ENCODE measurements around the gene RNF41.
A peak's percentile ranks its signal among the peaks of the same experiment; 100 is the strongest.

The RNF41 gene

DNA sequence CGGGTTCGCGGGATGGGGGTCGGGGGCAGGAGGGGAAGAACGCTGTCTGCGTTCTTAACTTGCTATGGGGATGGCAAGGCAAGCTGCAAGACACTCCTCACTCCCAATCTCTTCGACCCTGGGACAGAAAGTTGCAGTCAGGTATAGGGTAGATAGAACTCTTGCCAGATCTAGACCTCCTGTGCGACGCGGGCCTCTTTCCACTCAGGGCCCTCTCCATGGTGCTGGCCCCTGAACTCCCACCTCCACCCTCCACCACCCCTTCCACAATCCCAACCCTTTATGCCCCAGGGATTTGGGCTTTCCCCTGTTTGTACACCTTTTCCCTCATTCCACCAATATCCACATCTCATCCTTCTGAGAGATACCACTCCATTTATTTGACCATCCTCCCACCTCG is 3.2 kb upstream of the RNF41 start:
- Histone ChIP-seq H3K9me3 (ENCODE audit: insufficient read depth, low read depth, low read length) (no peaks in the 10 kb centered on the region), H3K4me3 (ENCODE audit: low read length) (peak overlapping the region; percentile 75), H3K27ac (ENCODE audit: low read depth, low read length) (no peak overlapping the region), H3K36me3 (ENCODE audit: insufficient read depth, low read length) (0 out of 2 replicates have a peak, but pooled peaks cover 2% of the 10 kb centered on the region), H3K9ac (ENCODE audit: low read depth, low read length) (no peak overlapping the region), H3K4me1 (ENCODE audit: insufficient read depth, low read length) (peaks cover 13% of the 10 kb centered on the region), H3K27me3 (ENCODE audit: insufficient read depth, low read length) (no peaks in the 10 kb centered on the region)
- WGBS: 85% methylated on average over 10 of the region's 11 CpGs

DNA sequence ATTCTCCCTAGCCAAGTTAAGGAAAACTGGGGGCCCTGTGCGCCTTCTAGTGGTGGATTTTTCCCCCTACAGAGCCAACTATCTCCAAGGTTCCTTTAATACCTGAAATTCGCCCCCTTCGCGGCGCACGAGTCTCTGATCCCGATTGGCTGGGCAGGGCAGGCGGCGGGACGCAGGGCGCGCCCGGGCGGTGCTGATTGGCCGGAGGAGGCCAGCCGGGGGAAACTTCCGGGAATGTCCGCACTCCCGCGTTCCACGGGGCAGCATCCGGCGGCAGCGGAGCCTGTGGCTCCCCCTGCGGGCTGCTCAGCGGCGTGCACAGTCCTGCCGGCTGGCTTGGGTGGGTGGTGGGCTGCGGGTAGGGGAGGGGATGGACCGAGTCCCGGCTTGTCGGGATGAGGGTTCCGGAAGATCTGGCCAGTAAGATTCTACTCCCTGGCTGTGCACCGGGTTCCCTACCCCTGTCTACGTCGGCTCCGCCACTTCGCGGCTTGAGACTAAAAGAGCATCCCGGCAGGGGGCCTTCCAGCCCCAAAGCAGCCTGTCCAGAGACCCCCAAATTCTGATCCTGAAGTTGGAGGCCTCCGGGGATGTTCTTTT is 2.5 kb upstream of the RNF41 start, which contains the start of gene NABP2:
Gene NABP2 (plus strand): TSS at position 241 of the 600 bp plus-strand sequence. CDS start 515 bp downstream, outside the sequence.
- Histone ChIP-seq H3K27ac (ENCODE audit: low read depth, low read length) (peak within 1 kb of the TSS; percentile 76), H3K27me3 (ENCODE audit: insufficient read depth, low read length) (no peaks in the 10 kb centered on the region), H3K4me3 (ENCODE audit: low read length) (peak within 1 kb of the TSS; percentile 75), H3K36me3 (ENCODE audit: insufficient read depth, low read length) (0 out of 2 replicates have a peak, but pooled peaks cover 2% of the 10 kb centered on the region), H3K4me1 (ENCODE audit: insufficient read depth, low read length) (peaks cover 13% of the 10 kb centered on the region), H3K9ac (ENCODE audit: low read depth, low read length) (peak within 1 kb of the TSS; percentile 68), H3K9me3 (ENCODE audit: insufficient read depth, low read depth, low read length) (no peaks in the 10 kb centered on the region)
- WGBS: 2% methylated on average over 41 of the region's 41 CpGs

DNA sequence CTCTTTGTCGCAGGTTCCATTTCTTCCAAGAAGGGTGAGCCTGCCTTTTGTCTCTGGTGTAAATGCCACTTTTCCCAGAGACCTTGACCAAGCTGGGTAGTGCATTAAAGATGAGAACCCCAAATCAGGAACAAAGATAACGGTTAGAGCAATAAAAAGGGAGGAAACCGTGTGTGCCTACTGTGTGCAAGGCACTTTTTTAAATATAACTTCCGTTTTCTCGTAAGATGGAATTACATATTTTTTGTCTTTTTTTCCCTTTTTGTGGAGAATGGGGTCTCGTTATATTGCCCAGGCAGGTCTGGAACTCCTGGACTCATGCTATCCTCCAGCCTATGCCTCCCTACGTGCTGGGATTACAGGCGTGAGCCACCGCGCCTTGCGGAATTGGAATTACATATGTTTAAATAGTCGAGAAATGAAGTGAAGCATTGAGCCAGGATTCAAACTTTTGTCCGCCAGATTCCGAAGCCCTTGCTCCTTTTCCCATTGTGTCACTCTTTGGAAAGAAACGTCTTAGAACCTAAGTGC is 1.9 kb upstream of the RNF41 start:
- Histone ChIP-seq H3K9me3 (ENCODE audit: insufficient read depth, low read depth, low read length) (no peaks in the 10 kb centered on the region), H3K36me3 (ENCODE audit: insufficient read depth, low read length) (0 out of 2 replicates have a peak, but pooled peaks cover 2% of the 10 kb centered on the region), H3K4me3 (ENCODE audit: low read length) (peak overlapping the region; percentile 40), H3K4me1 (ENCODE audit: insufficient read depth, low read length) (peaks cover 13% of the 10 kb centered on the region), H3K27me3 (ENCODE audit: insufficient read depth, low read length) (no peaks in the 10 kb centered on the region), H3K27ac (ENCODE audit: low read depth, low read length) (peak overlapping the region; percentile 76), H3K9ac (ENCODE audit: low read depth, low read length) (peak overlapping the region; percentile 57; the same call in 1 of the 2 replicates)
- WGBS: 67% methylated on average over 15 of the region's 15 CpGs

DNA sequence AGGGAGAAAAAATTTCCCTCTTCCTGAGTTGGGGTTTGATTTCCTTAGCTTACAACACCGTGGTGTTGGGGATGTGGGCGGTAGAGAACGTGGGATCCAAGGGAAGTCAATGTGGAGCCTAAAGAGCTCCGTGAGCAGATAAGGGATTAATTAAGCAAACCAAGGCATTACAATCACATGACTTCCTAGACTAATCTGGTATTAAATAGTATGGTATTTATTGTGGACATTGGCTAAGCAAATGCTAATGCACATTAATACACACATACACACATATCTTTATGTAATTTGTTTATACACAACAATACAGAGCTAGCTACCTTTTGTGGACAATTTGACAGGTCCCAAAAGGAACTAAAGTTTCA is 791 bp upstream of the RNF41 start:
- H3K9ac ChIP-seq (ENCODE audit: low read depth, low read length): peak overlapping the region; percentile 84
- no peaks in the 10 kb centered on the region for H3K9me3 ChIP-seq (ENCODE audit: insufficient read depth, low read depth, low read length)
- H3K36me3 ChIP-seq (ENCODE audit: insufficient read depth, low read length): 0 out of 2 replicates have a peak, but pooled peaks cover 2% of the 10 kb centered on the region
- no peaks in the 10 kb centered on the region for H3K27me3 ChIP-seq (ENCODE audit: insufficient read depth, low read length)
- peak overlapping the region; percentile 86 for H3K4me3 ChIP-seq (ENCODE audit: low read length)
- 67% methylated on average over 3 of the region's 4 CpGs for WGBS
- peaks cover 13% of the 10 kb centered on the region for H3K4me1 ChIP-seq (ENCODE audit: insufficient read depth, low read length)
- H3K27ac ChIP-seq (ENCODE audit: low read depth, low read length): peak overlapping the region; percentile 99

DNA sequence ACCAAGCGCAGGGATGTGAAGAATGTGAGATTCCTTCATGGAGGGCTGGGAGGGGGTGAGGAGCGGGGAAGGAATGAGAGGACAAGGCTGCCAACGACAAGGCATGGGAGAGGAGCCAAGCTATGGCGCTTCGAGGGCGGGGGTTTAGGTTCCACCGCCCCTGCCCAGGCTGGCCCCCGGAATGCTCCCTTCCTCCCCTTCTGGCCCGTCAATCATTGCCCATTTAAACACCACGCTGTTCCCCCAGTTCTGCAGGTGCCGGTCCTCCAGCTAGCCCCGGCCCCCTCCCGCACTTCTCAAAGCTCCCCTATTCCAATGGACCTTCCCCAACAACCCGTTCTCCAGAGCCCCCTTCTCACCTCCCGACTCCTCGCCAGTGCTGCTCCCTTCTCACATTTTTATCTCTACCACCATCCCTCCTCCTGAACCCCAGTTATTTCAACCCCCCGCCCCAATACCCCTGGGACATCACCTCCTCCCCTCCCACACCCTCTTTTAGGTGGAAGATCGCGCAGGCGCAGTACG is 428 bp downstream of the RNF41 start:
- no peaks in the 10 kb centered on the region for H3K27me3 ChIP-seq (ENCODE audit: insufficient read depth, low read length)
- 0% methylated on average over 21 of the region's 21 CpGs for WGBS
- peak overlapping the region; percentile 84 for H3K9ac ChIP-seq (ENCODE audit: low read depth, low read length)
- H3K4me3 ChIP-seq (ENCODE audit: low read length): peak overlapping the region; percentile 86
- H3K4me1 ChIP-seq (ENCODE audit: insufficient read depth, low read length): peaks cover 13% of the 10 kb centered on the region
- peak overlapping the region; percentile 99 for H3K27ac ChIP-seq (ENCODE audit: low read depth, low read length)
- no peaks in the 10 kb centered on the region for H3K9me3 ChIP-seq (ENCODE audit: insufficient read depth, low read depth, low read length)
- peaks cover 7% of the 10 kb centered on the region for H3K36me3 ChIP-seq (ENCODE audit: insufficient read depth, low read length)

DNA sequence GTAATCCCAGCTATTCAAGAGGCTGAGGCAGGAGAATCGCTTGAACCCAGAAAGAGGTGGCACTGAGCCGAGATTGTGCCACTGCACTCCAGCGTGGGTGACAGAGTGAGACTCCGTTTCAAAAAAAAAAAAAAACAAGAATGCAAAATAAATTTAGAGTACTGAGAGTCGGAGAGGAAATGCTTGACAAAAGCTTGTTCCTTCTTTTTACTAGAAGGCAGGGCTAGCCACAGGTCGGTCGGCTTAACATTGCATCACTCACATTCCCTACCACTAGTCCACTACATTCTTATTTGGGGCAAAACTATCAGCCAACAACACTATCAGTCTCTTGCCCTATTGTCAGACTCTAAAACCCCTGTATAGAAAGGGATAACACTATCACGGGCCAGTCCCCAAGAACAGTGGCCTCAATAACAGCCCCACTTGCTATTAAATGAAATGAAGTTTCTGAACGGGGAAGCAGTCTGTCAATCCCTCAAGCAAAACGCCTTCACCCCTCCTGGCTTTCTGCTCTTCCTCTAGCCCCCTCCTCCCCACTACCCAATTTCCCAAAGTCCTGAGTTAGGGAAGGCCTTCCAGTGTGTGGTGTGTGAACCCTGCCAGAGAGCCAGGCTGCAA is 1.0 kb downstream of the RNF41 start:
- H3K27me3 ChIP-seq (ENCODE audit: insufficient read depth, low read length): no peaks in the 10 kb centered on the region
- H3K4me3 ChIP-seq (ENCODE audit: low read length): peak overlapping the region; percentile 86
- 46% methylated on average over 9 of the region's 10 CpGs for WGBS
- H3K4me1 ChIP-seq (ENCODE audit: insufficient read depth, low read length): peaks cover 13% of the 10 kb centered on the region
- no peaks in the 10 kb centered on the region for H3K9me3 ChIP-seq (ENCODE audit: insufficient read depth, low read depth, low read length)
- H3K36me3 ChIP-seq (ENCODE audit: insufficient read depth, low read length): peaks cover 9% of the 10 kb centered on the region
- peak overlapping the region; percentile 84 for H3K9ac ChIP-seq (ENCODE audit: low read depth, low read length)
- peak overlapping the region; percentile 99 for H3K27ac ChIP-seq (ENCODE audit: low read depth, low read length)

DNA sequence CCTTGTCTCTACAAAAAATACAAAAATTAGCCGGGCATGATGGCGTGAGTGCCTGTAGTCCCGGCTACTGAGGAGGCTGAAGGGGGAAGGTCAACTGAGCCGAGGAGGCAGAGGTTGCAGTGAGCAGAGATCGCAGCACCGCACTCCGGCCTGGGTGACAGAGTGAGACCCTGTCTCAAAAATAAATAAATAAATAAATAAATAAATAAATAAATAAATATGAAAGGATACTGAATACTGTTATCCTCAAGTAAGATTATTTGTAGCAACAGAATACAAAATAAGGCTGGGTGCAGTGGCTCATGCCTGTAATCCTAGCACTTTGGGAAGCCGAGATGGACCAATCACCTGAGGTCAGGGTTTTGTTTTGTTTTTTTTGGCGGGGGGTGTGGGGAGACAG is 1.9 kb downstream of the RNF41 start:
- Histone ChIP-seq H3K4me1 (ENCODE audit: insufficient read depth, low read length) (peaks cover 13% of the 10 kb centered on the region), H3K27ac (ENCODE audit: low read depth, low read length) (no peak overlapping the region), H3K36me3 (ENCODE audit: insufficient read depth, low read length) (peaks cover 15% of the 10 kb centered on the region), H3K9me3 (ENCODE audit: insufficient read depth, low read depth, low read length) (no peaks in the 10 kb centered on the region), H3K27me3 (ENCODE audit: insufficient read depth, low read length) (no peaks in the 10 kb centered on the region), H3K4me3 (ENCODE audit: low read length) (no peak overlapping the region), H3K9ac (ENCODE audit: low read depth, low read length) (no peak overlapping the region)
- 91% methylated on average over 6 of the region's 9 CpGs for WGBS

DNA sequence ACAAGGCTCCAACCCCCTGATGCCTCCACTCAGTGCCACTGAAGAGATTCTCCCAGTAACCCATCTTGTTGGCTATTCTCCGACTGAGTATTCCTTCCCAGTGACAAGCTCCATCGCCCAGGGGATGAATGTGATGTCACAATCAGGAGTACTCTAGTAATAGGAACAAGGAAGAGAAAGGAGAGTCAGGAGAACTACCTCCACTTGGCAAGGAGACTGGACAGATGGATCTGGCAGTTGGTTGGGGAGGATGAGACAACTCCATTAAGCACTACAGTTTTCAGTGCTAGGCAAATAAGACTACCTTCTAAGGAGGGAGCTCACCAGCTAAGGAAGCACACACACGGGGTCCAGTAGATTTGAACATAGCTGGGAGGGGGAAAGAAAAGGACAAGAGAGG is 5.3 kb downstream of the RNF41 start:
- 95% methylated on average over 3 of the region's 3 CpGs for WGBS
- Histone ChIP-seq H3K36me3 (ENCODE audit: insufficient read depth, low read length) (peaks cover 48% of the 10 kb centered on the region), H3K4me3 (ENCODE audit: low read length) (no peak overlapping the region), H3K9me3 (ENCODE audit: insufficient read depth, low read depth, low read length) (no peaks in the 10 kb centered on the region), H3K27me3 (ENCODE audit: insufficient read depth, low read length) (no peaks in the 10 kb centered on the region), H3K4me1 (ENCODE audit: insufficient read depth, low read length) (no peaks in the 10 kb centered on the region), H3K27ac (ENCODE audit: low read depth, low read length) (no peak overlapping the region), H3K9ac (ENCODE audit: low read depth, low read length) (no peak overlapping the region)

DNA sequence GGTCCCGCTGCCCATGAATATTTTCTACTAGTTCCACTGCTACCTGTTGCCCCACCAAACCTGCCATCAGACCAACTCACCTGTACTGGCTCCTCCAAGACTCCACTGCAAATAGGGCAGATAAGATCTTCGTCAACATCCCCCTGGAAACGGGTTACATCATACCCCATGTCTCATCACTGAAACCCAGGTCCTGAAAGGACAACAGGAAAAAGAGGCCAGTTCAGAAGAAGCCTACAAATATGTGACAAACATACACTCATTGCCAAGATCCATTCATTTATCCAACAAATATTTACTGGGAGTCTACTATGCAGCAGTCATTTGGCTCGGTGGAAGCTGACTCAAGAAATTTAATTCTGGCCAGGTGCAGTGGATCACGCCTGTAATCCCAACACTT is 7.8 kb downstream of the RNF41 start:
- no peak overlapping the region for H3K27ac ChIP-seq (ENCODE audit: low read depth, low read length)
- 97% methylated on average over 5 of the region's 5 CpGs for whole genome bisulfite sequencing
- peaks cover 64% of the 10 kb centered on the region for H3K36me3 ChIP-seq (ENCODE audit: insufficient read depth, low read length)

DNA sequence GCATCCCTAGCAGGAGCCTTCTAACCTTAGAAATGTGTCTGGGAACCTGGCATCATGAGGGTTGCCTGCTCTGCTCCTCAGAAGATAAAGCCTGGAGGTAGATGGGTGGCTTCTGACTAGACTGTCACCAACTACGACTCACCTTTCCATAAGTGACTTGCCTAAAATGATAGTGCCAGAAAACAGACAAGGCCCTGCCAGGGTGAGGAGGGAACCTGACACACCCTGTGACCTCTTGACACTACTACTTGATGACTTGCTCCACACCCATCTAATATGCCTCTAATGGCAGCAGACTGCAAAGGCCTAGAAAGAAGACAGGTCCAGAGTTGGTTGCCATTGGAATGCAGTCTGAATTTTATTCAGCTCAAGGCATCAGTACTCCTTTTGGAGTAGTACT is 9.4 kb downstream of the RNF41 start:
- Histone ChIP-seq H3K9ac (ENCODE audit: low read depth, low read length) (no peak overlapping the region), H3K4me3 (ENCODE audit: low read length) (no peak overlapping the region), H3K4me1 (ENCODE audit: insufficient read depth, low read length) (no peaks in the 10 kb centered on the region), H3K36me3 (ENCODE audit: insufficient read depth, low read length) (peaks cover 77% of the 10 kb centered on the region), H3K27ac (ENCODE audit: low read depth, low read length) (no peak overlapping the region), H3K9me3 (ENCODE audit: insufficient read depth, low read depth, low read length) (no peaks in the 10 kb centered on the region), H3K27me3 (ENCODE audit: insufficient read depth, low read length) (no peaks in the 10 kb centered on the region)
- 94% methylated on average over 1 of the region's 1 CpG for WGBS

More for the DNA sequence above, 7.8 kb downstream of the RNF41 start:
- no peaks in the 10 kb centered on the region for H3K9me3 ChIP-seq (ENCODE audit: insufficient read depth, low read depth, low read length)
- H3K4me3 ChIP-seq (ENCODE audit: low read length): no peak overlapping the region
- no peaks in the 10 kb centered on the region for H3K4me1 ChIP-seq (ENCODE audit: insufficient read depth, low read length)
- H3K27me3 ChIP-seq (ENCODE audit: insufficient read depth, low read length): no peaks in the 10 kb centered on the region
- no peak overlapping the region for H3K9ac ChIP-seq (ENCODE audit: low read depth, low read length)

DNA sequence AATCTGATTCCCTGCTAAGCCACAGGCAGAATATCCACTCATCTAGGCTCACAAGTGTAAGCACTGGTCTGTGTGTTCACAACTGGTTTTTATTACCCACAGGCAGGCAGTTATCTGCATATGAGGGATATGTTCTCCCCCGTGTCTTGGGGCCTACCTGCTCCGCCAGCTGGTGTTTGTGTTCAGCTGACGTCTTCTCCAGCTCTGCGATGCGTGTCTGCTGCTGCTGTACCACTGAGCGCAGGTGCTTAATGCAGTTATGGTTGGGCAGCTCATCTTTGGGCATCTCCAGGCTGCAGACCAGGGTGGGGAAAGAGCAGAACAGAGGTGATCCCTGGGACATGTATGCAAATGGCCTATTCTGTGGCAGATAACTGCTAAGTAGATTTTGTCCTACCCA is 13.7 kb downstream of the RNF41 start:
- no peak overlapping the region for H3K4me3 ChIP-seq (ENCODE audit: low read length)
- no peak overlapping the region for H3K27ac ChIP-seq (ENCODE audit: low read depth, low read length)
- no peak overlapping the region for H3K9ac ChIP-seq (ENCODE audit: low read depth, low read length)
- peaks cover 78% of the 10 kb centered on the region for H3K36me3 ChIP-seq (ENCODE audit: insufficient read depth, low read length)
- no peaks in the 10 kb centered on the region for H3K27me3 ChIP-seq (ENCODE audit: insufficient read depth, low read length)
- no peaks in the 10 kb centered on the region for H3K4me1 ChIP-seq (ENCODE audit: insufficient read depth, low read length)
- 93% methylated on average over 6 of the region's 6 CpGs for WGBS
- no peaks in the 10 kb centered on the region for H3K9me3 ChIP-seq (ENCODE audit: insufficient read depth, low read depth, low read length)

Data from HUES64 (cell line).